ENCODE data around the gene GAS2. TPM values are rescaled to one million over a fixed set of nuclear protein-coding genes. Genes with fewer than 3 reads are reported as not detected.

The GAS2 gene
- total and polyA plus RNA-seq, 9 of the 15 experiments (the other 6 are each of a cell fraction or from before 2014, with no cell fraction given): 0.77 to 1.9 (median 1.1) TPM

- in situ Hi-C loops (cut with MboI): no loop called here
- ATAC-seq (no peak), DNase-seq (ENCODE audit: extremely low read depth in 1 of 4, low spot score in 3 of 4) (no peak), FAIRE-seq (no peak)
- H3K36me3 ChIP-seq (ENCODE audit: control insufficient read depth, insufficient read depth, low read length): no peaks in the 10 kb centered on the region
- TF ChIP-seq ZFX (CRISPR knock-in tag; IDR thresholded peaks at IDR 0.05) (no peak), PTBP1 (IDR thresholded peaks at IDR 0.05; ENCODE audit: low read depth, low read length) (no peak), ZNF695 (CRISPR knock-in tag; IDR thresholded peaks at IDR 0.05) (no peak), NR3C1 (CRISPR knock-in tag; IDR thresholded peaks at IDR 0.05) (no peak), MTA1 (IDR thresholded peaks at IDR 0.05; ENCODE audit: borderline replicate concordance) (no peak)
- no peaks in the 10 kb centered on the region for H4K20me1 ChIP-seq (replicated peaks; ENCODE audit: control insufficient read depth, insufficient read depth, low read length)
- intact Hi-C loops (cut with micrococcal nuclease): no loop called here
- H3K9me1 ChIP-seq (ENCODE audit: control insufficient read depth, insufficient read depth, low read length): no peaks in the 10 kb centered on the region
- no peak overlapping the region for H3K27ac ChIP-seq (ENCODE audit: extremely low read depth, low read depth, low read length)
- WGBS (ENCODE audit: insufficient coverage, low coverage, missing lambda C conversion rate): 0% methylated on average over 3 of the region's 3 CpGs
- ChIA-PET CTCF (ENCODE audit: low intra/inter-chr PET ratio) (no interaction called here), POLR2A (no interaction called here)
- no peak overlapping the region for H3K4me2 ChIP-seq (ENCODE audit: insufficient read depth, low read length)
- H3K9me3 ChIP-seq (replicated peaks; ENCODE audit: control insufficient read depth, insufficient read depth, low read depth, low read length): no peaks in the 10 kb centered on the region
- H3K79me2 ChIP-seq (ENCODE audit: control insufficient read depth, insufficient read depth, low read length): no peaks in the 10 kb centered on the region
- BruUV-seq (replicated peaks): no TSS peak
- no peaks in the 10 kb centered on the region for H3K4me1 ChIP-seq (replicated peaks in 1 of 2; ENCODE audit: control insufficient read depth in 2 of 2, insufficient read depth in 2 of 2, low read length in 2 of 2)
- H3K4me3 ChIP-seq: no peak overlapping the region
- no peak overlapping the region for H2AFZ ChIP-seq (ENCODE audit: low read depth, low read length)
- no peak overlapping the region for H3K9ac ChIP-seq (ENCODE audit: insufficient read depth in 1 of 2, low read depth in 2 of 2, low read length in 2 of 2)
- H3K27me3 ChIP-seq (ENCODE audit: control insufficient read depth in 2 of 2, insufficient read depth in 2 of 2, low read length in 2 of 2): no peaks in the 10 kb centered on the region
Observed at GRCh38 chr11:22725079-22725478, 58.7 kb downstream of the GAS2 start.

GRCh38 chr11:22728600-22729389, 62.4 kb downstream of the GAS2 start:
- TF ChIP-seq THRA (IDR thresholded peaks at IDR 0.05) (no peak), ZNF766 (CRISPR knock-in tag; conservative IDR thresholded peaks at IDR 0.05) (no peak)
- ChIA-PET CTCF (ENCODE audit: low intra/inter-chr PET ratio) (no interaction called here), POLR2A (interaction anchor here (0.6 kb wide), 1 partner anchor 25 kb away, joined by 3 read pairs; no protein-coding TSS in a partner anchor)
- in situ Hi-C loops (cut with MboI) (no loop called here), intact Hi-C loops (cut with micrococcal nuclease) (no loop called here)
- 12% methylated on average over 3 of the region's 3 CpGs for WGBS (ENCODE audit: insufficient coverage, low coverage, missing lambda C conversion rate)
- Histone ChIP-seq H3K4me3 (no peak overlapping the region), H3K4me1 (replicated peaks in 1 of 2; ENCODE audit: control insufficient read depth in 2 of 2, insufficient read depth in 2 of 2, low read length in 2 of 2) (no peaks in the 10 kb centered on the region), H3K27ac (ENCODE audit: extremely low read depth, low read depth, low read length) (no peak overlapping the region), H3K9ac (ENCODE audit: insufficient read depth in 1 of 2, low read depth in 2 of 2, low read length in 2 of 2) (no peak overlapping the region), H3K9me3 (replicated peaks; ENCODE audit: control insufficient read depth, insufficient read depth, low read depth, low read length) (no peaks in the 10 kb centered on the region), H3K4me2 (ENCODE audit: insufficient read depth, low read length) (no peak overlapping the region), H3K9me1 (ENCODE audit: control insufficient read depth, insufficient read depth, low read length) (no peaks in the 10 kb centered on the region), H3K36me3 (ENCODE audit: control insufficient read depth, insufficient read depth, low read length) (no peaks in the 10 kb centered on the region), H3K27me3 (ENCODE audit: control insufficient read depth in 2 of 2, insufficient read depth in 2 of 2, low read length in 2 of 2) (no peaks in the 10 kb centered on the region), H2AFZ (ENCODE audit: low read depth, low read length) (no peak overlapping the region), H4K20me1 (replicated peaks; ENCODE audit: control insufficient read depth, insufficient read depth, low read length) (no peaks in the 10 kb centered on the region), H3K79me2 (ENCODE audit: control insufficient read depth, insufficient read depth, low read length) (no peaks in the 10 kb centered on the region)
- no peak for FAIRE-seq
- no peak for DNase-seq (ENCODE audit: extremely low read depth in 1 of 4, low spot score in 3 of 4)
- BruUV-seq (replicated peaks): no TSS peak
- ATAC-seq: no peak

Data from K562 (cell line).